Gastroesophageal sphincter (tissue), 4 donors: ENCODE results near the gene NRXN2. TPM values are rescaled to one million over a fixed set of nuclear protein-coding genes. Genes with fewer than 3 reads are reported as not detected.

ENCODE experiments used
- ATAC-seq: fragments of 150-250 bp; one replicate; pipeline ENCODE4 v1.9.1; 2016; ENCODE audit warnings: mild to moderate bottlenecking, moderate library complexity
- H3K27ac ChIP-seq, 4 donors: fragments of 200-600 bp; sonication (generic) in 3 of 4; 1 replicate in 3 of 4; 2 replicates in 1 of 4; pipeline ENCODE4 v1.5.1; 2016 to 2019
- H3K27me3 ChIP-seq: fragments of 200-600 bp; sonication (generic); one replicate; pipeline ENCODE4 v1.5.1; 2019
- H3K36me3 ChIP-seq, 2 donors: fragments of 200-600 bp; sonication (generic); one replicate each; pipeline ENCODE4 v1.5.1; 2019; ENCODE audit warnings: control low read depth in 1 of 2
- H3K4me1 ChIP-seq, 3 donors: fragments of 200-600 bp; sonication (generic); 1 replicate in 2 of 3; 2 replicates in 1 of 3; pipeline ENCODE4 v1.5.1; 2016 to 2019; ENCODE audit warnings: control low read depth in 2 of 3
- H3K4me3 ChIP-seq, 2 donors: fragments of 200-600 bp; sonication (generic); one replicate each; pipeline ENCODE4 v1.5.1; 2019; ENCODE audit warnings: mild to moderate bottlenecking in 1 of 2, moderate library complexity in 1 of 2
- H3K9me3 ChIP-seq, 3 donors: fragments of 200-600 bp; sonication (generic); one replicate each; pipeline ENCODE4 v1.5.1; 2017 to 2019; ENCODE audit warnings: control low read depth in 2 of 3
- EP300 ChIP-seq: sonication (generic); formaldehyde crosslinking; IDR thresholded peaks from one replicate; pipeline ENCODE4 v1.6.1; 2017; ENCODE audit warnings: antibody characterized with exemption, mild to moderate bottlenecking
- POLR2A ChIP-seq, 2 donors: fragments of 450-650 bp; IDR thresholded peaks; one replicate each; pipeline ENCODE4 v1.6.1; 2017; ENCODE audit warnings: antibody characterized with exemption in 2 of 2, mild to moderate bottlenecking in 2 of 2, moderate library complexity in 1 of 2
- POLR2AphosphoS5 ChIP-seq: sonication (generic); formaldehyde crosslinking; IDR thresholded peaks from one replicate; pipeline ENCODE4 v1.6.1; 2017; ENCODE audit warnings: antibody characterized with exemption
- WGBS, 2 donors: methylation state at CpG; one replicate each; pipeline ENCODE4 v1.1.5; 2018; ENCODE audit warnings: low coverage in 1 of 2; 5-methylcytosine and 5-hydroxymethylcytosine counted together
- total RNA-seq, 4 donors: library from RNA; depleted of rRNA; stranded (reverse); fragments of >200 nt; gene quantifications; one replicate each; pipeline ENCODE4 v1.1.0, GENCODE V29; 2016
- TF ChIP-seq, protein P1 (sequence below), 4 experiments: fragments of 200-600 bp in 2 of 4; fragments of 450-650 bp in 2 of 4; sonication (generic) in 1 of 4; IDR thresholded peaks; one replicate each; pipeline ENCODE4 v1.5.1; 2017 to 2019; ENCODE audit warnings: antibody characterized with exemption in 4 of 4, mild to moderate bottlenecking in 2 of 4, moderate library complexity in 2 of 4

Gene NRXN2
- total RNA-seq, 4 donors from 2014 or later, result 3.4 to 25.4 (median 5.0) TPM

DNA sequence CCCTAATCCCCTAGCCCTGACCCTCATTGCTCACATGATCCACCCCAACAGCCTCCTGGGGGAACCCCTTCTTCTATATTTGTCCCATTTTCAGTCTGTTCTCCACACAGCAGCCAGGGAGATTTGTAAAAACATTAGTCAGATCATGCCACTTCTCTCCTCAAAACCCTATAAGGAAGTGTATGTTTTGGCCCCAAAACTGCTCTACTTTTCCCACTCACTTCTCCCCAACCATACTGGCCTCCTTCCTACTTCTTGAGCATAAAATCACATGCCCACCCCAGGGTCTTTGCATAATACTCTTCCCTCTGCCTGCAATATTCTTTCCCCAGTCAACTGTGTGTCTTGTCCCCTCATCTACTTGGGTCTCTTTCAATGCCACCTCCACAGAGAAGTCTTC, 136.6 kb downstream of the NRXN2 start:
- Histone ChIP-seq H3K27me3 (peaks cover 3% of the 10 kb centered on the region), H3K9me3 (peaks cover 0 to 26% (median 0%) of the 10 kb centered on the region in 3 donors), H3K4me1 (no peaks in the 10 kb centered on the region), H3K4me3 (no peak overlapping the region), H3K27ac (no peak overlapping the region), H3K36me3 (no peaks in the 10 kb centered on the region)
- no peak for ATAC-seq
- TF ChIP-seq EP300, result no peak
- no peak for TF ChIP-seq POLR2A (IDR thresholded peaks at IDR 0.05)
- no peak for TF ChIP-seq POLR2AphosphoS5
- TF ChIP-seq, protein P1, sequence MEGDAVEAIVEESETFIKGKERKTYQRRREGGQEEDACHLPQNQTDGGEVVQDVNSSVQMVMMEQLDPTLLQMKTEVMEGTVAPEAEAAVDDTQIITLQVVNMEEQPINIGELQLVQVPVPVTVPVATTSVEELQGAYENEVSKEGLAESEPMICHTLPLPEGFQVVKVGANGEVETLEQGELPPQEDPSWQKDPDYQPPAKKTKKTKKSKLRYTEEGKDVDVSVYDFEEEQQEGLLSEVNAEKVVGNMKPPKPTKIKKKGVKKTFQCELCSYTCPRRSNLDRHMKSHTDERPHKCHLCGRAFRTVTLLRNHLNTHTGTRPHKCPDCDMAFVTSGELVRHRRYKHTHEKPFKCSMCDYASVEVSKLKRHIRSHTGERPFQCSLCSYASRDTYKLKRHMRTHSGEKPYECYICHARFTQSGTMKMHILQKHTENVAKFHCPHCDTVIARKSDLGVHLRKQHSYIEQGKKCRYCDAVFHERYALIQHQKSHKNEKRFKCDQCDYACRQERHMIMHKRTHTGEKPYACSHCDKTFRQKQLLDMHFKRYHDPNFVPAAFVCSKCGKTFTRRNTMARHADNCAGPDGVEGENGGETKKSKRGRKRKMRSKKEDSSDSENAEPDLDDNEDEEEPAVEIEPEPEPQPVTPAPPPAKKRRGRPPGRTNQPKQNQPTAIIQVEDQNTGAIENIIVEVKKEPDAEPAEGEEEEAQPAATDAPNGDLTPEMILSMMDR (IDR thresholded peaks at IDR 0.05), result no peak

DNA sequence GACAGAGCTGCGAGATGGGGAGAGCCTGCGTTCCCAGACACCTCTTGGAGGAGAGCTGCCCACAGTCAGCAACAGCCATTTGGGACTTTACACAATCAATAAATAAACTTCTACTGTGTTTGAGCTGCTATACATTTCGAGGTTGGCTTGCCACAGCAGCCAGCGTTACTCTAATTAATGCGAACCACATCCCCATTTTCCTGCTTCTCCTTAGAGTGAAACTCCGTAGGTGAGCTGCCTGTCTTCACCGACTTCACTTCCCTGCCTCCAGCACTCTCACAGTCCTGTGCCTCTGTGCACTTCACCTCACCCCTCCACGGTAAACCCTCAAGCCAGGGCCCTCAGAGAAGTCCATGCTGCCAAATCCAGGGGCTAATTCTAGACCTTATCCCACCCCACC, 137.8 kb downstream of the NRXN2 start:
- TF ChIP-seq, protein P1 (IDR thresholded peaks at IDR 0.05), result no peak
- TF ChIP-seq POLR2A (IDR thresholded peaks at IDR 0.05), result no peak
- TF ChIP-seq EP300, result no peak
- no peak for TF ChIP-seq POLR2AphosphoS5

GRCh38 chr11:64583296-64584262, 139.4 kb downstream of the NRXN2 start:
- TF ChIP-seq POLR2AphosphoS5 (no peak), POLR2A (IDR thresholded peaks at IDR 0.05) (no peak), EP300 (no peak)
- TF ChIP-seq, protein P1 (IDR thresholded peaks at IDR 0.05), result no peak
- Histone ChIP-seq H3K27ac (no peak overlapping the region), H3K9me3 (peaks cover 0 to 15% (median 0%) of the 10 kb centered on the region in 3 donors), H3K27me3 (peaks cover 3% of the 10 kb centered on the region), H3K36me3 (no peaks in the 10 kb centered on the region), H3K4me1 (no peaks in the 10 kb centered on the region), H3K4me3 (no peak overlapping the region)
- 80 to 88% methylated on average over 15 to 16 of the region's 28 CpGs for WGBS, 2 donors
- no peak for ATAC-seq

More for the DNA sequence above, 137.8 kb downstream of the NRXN2 start:
- Histone ChIP-seq H3K4me3 (no peak overlapping the region), H3K36me3 (no peaks in the 10 kb centered on the region), H3K9me3 (peaks cover 0 to 26% (median 0%) of the 10 kb centered on the region in 3 donors), H3K4me1 (no peaks in the 10 kb centered on the region), H3K27me3 (peaks cover 3% of the 10 kb centered on the region), H3K27ac (no peak overlapping the region)
- no peak for ATAC-seq
- 56 to 71% methylated on average over 5 to 8 of the region's 8 CpGs for WGBS, 2 donors

- no peaks in the 10 kb centered on the region for H3K36me3 ChIP-seq
- H3K4me1 ChIP-seq, result no peaks in the 10 kb centered on the region
- WGBS, 2 donors, result 92% methylated on average over 10 of the region's 15 CpGs; no CpG with 5 or more reads in 1 of the 2 donors
- TF ChIP-seq POLR2AphosphoS5 (no peak), EP300 (no peak), POLR2A (IDR thresholded peaks at IDR 0.05) (no peak)
- TF ChIP-seq, protein P1 (IDR thresholded peaks at IDR 0.05), result no peak
- peaks cover 3% of the 10 kb centered on the region for H3K27me3 ChIP-seq
- H3K9me3 ChIP-seq, result peaks cover 0 to 8% (median 0%) of the 10 kb centered on the region in 3 donors
- H3K27ac ChIP-seq, result no peak overlapping the region
- ATAC-seq, result no peak
- no peak overlapping the region for H3K4me3 ChIP-seq
These were observed 140.1 kb downstream of the NRXN2 start for GRCh38 chr11:64582885-64583284.

GRCh38 chr11:64581057-64581523, 141.9 kb downstream of the NRXN2 start:
- H3K36me3 ChIP-seq, result no peaks in the 10 kb centered on the region
- no peaks in the 10 kb centered on the region for H3K4me1 ChIP-seq
- no peak overlapping the region for H3K27ac ChIP-seq
- ATAC-seq, result no peak
- WGBS, 2 donors, result 84 to 90% methylated on average over 2 to 3 of the region's 17 CpGs
- H3K27me3 ChIP-seq, result peaks cover 3% of the 10 kb centered on the region
- no peak for TF ChIP-seq EP300
- TF ChIP-seq, protein P1 (IDR thresholded peaks at IDR 0.05), result no peak
- TF ChIP-seq POLR2A (IDR thresholded peaks at IDR 0.05), result no peak
- TF ChIP-seq POLR2AphosphoS5, result no peak
- H3K9me3 ChIP-seq, result no peaks in the 10 kb centered on the region
- no peak overlapping the region for H3K4me3 ChIP-seq
